ENCODE data around the gene MRPL53.
"Not testable (repeated sequence)": the region's sequence is repeated elsewhere in the genome, so short reads cannot be mapped to it uniquely, and the experiment has no call there.

The MRPL53 gene

GRCh38 chr2:74447230-74447999 lies 25.1 kb downstream of the MRPL53 start:
- no peak for DNase-seq

GRCh38 chr2:74444498-74445318 lies 27.8 kb downstream of the MRPL53 start:
- DNase-seq: no peak

GRCh38 chr2:74442483-74443297 lies 29.8 kb downstream of the MRPL53 start:
- DNase-seq: not testable (repeated sequence)

GRCh38 chr2:74441690-74442482 lies 30.6 kb downstream of the MRPL53 start, which contains the start of gene RTKN:
Gene RTKN (minus strand): TSS chr2:74441937. CDS start chr2:74441816, 121 bp downstream.
- DNase-seq: no peak

- no peak for DNase-seq
Measured at GRCh38 chr2:74441170-74441689, 31.2 kb downstream of the MRPL53 start.

GRCh38 chr2:74440378-74441169 lies 31.9 kb downstream of the MRPL53 start:
- DNase-seq: peak; percentile 47

GRCh38 chr2:74439803-74440377 lies 32.6 kb downstream of the MRPL53 start:
- DNase-seq: no peak

GRCh38 chr2:74439373-74439772 lies 33.1 kb downstream of the MRPL53 start:
- no peak for DNase-seq

- DNase-seq: no peak
Measured at GRCh38 chr2:74438248-74438647, 34.2 kb downstream of the MRPL53 start.

GRCh38 chr2:74436848-74437695 lies 35.4 kb downstream of the MRPL53 start:
- no peak for DNase-seq

GRCh38 chr2:74436111-74436805 lies 36.2 kb downstream of the MRPL53 start:
- DNase-seq: no peak

GRCh38 chr2:74430502-74430901 lies 42.0 kb downstream of the MRPL53 start:
- no peak for DNase-seq

- DNase-seq: no peak
Measured at GRCh38 chr2:74429487-74430451, 42.7 kb downstream of the MRPL53 start.

GRCh38 chr2:74428675-74429074 lies 43.8 kb downstream of the MRPL53 start:
- DNase-seq: no peak

GRCh38 chr2:74427551-74427950 lies 44.9 kb downstream of the MRPL53 start:
- no peak for DNase-seq

GRCh38 chr2:74426181-74426758 lies 46.2 kb downstream of the MRPL53 start:
- no peak for DNase-seq

GRCh38 chr2:74425523-74425922 lies 47.0 kb downstream of the MRPL53 start:
- no peak for DNase-seq

- DNase-seq: no peak
Measured at GRCh38 chr2:74424995-74425406, 47.5 kb downstream of the MRPL53 start.
